Stimulated activated CD8-positive, alpha-beta memory T cell treated with anti-CD3 and anti-CD28 coated beads, Interleukin-12 subunit alpha, Interleukin-12 subunit beta, amount 100 ng/mL, for 1 hour (primary cell): ENCODE data around the gene GNG13.

Experiments used
- DNase-seq: peaks from one replicate; pipeline ENCODE4 v3.0.0-alpha.2; 2020; ENCODE audit warnings: low read depth

The GNG13 gene

DNA sequence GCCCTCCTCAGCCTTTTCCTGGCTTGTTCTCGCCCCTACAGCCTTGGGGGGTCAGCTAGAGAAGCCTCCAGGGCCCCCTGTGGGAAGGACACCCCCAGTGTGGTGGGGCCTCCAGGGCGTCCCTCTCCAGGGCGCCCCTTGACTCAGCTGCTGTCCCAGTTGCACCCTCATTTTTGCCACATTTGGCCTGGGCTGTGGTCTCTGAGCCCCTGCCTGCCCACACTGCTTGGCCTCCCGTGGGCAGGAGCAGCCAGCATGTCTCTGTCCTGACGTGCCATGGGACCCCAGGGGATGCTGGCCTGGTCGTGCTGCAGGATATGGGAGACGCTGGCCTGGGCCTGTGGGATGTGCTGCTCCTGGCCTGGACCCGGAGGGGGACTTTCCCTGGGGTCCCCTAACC lies 7.1 kb downstream of the GNG13 start:
- DNase-seq: no peak

DNA sequence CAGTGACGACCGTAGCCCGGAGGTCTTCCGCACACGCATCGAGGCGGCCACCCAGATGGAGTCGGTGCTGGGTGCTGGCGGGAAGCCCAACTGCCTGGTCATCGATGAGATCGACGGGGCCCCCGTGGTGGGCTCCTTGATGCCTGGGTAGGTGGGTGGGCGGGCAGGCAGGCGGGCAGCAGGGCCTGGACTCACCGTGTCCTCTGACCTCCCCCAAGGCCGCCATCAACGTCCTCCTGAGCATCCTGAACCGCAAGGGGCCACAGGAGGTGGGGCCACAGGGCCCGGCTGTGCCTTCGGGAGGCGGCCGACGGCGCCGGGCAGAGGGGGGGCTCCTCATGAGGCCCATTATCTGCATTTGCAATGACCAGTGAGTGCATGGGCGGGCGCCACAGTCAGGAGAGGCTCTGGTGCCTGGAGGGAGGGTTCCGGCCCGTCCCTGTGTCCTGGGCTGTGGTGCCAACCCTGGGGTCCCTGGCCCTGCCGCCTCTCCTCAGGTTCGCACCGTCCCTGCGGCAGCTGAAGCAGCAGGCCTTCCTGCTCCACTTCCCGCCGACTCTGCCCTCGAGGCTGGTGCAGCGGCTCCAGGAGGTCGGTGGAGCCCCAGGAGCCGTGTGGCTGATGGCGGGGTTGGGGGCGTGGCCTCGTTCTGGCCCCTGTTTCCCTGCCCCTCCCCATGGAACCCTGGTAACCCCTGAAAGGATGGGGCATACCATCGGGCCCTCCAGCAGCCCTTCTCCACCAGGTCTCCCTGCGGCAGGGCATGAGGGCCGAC lies 8.1 kb downstream of the GNG13 start:
- no peak for DNase-seq

DNA sequence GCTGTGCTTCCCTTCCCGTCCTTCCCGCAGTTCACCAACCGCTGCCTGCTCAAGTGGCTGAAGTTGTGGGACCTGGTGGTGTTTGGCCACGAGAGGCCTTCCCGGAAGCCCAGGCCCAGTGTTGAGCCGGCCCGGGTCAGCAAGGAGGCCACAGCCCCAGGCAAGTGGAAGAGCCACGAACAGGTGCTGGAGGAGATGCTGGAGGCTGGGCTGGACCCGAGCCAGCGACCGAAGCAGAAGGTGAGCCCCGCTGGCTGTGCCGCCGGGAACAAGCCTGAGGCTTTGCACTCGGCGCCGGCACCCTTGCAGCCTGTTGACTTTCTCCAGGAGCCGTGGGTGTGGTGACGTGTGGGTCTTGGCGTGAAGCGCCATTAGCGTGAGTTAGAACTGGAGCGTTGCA lies 9.4 kb downstream of the GNG13 start:
- DNase-seq: no peak

DNA sequence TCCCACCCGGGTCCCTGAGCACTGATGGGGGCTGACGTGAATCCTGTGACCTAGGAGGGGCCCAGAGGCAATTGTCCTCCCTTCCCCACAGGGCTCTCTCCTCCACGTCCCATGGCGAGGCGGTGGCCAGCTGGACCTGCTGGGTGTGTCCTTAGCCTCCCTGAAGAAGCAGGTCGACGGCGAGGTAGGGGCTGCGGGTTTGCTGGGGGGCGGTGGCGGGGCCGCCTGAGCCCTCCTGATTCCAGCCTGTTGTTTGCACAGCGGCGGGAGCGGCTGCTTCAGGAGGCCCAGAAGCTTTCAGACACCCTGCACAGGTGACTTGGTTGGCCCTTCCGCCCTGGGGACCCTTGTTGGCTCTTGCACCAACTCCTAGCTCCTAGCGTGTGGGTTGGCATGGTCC lies 10.4 kb downstream of the GNG13 start:
- DNase-seq: no peak

DNA sequence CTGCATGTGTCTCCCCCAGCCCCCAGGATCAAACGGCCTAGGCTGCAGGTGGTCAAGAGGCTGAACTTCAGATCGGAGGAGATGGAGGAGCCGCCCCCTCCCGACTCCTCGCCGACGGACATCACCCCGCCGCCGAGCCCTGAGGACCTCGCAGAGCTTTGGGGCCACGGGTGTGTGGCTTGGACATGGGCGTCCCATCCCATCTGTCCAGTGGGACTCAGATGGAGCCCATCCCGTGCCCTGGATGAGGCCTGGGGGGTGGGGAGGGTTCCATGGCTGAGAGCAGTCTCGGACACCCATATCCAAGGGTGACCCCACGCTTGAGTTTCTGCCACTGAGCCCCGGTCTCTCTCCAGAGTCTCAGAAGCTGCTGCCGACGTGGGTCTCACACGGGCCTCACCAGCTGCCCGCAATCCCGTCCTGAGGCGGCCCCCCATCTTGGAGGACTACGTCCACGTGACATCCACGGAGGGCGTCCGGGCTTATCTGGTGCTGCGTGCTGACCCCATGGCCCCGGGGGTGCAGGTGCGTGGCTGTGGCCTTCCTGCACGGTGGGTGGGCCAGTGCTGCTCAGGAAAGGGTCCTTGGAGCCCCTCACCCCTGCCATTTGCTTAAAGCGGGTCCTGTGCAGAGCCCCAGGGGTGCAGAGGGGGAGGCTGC lies 11.2 kb downstream of the GNG13 start:
- DNase-seq: no peak

DNA sequence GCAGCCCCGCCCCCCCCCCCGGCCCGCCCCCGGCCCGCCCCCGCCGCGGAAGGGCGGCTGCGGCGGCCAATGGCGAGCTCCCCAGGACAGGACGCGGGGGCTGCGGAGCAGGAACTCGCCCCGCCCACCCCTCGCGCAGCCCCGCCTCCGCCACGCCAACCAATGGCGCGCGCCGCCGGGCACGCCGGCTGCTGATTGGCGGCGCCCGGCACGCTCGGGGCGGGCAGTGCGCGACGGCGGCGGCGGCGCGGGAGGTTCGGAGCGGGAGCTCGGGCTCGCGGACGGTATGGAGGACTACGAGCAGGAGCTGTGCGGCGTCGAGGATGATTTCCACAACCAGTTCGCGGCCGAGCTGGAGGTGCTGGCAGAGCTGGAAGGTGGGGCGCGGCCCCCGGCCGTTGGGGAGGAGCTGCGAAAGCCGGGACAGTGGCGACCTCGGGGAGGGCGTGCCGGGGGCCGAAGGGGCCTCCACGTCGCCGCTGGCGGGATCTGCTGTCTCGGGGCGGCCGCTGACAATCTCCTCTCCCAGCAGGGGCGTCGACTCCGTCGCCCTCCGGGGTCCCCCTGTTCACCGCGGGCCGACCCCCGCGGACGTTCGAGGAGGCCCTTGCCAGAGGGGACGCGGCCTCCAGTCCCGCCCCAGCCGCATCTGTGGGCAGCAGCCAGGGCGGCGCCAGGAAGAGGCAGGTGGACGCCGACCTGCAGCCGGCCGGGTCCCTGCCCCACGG lies 12.0 kb downstream of the GNG13 start, which contains the start of gene CHTF18:
CHTF18 (plus strand) TSS at position 222 of the 728 bp plus-strand sequence; CDS start at position 287, 65 bp downstream.
- peak; percentile 81 for DNase-seq

DNA sequence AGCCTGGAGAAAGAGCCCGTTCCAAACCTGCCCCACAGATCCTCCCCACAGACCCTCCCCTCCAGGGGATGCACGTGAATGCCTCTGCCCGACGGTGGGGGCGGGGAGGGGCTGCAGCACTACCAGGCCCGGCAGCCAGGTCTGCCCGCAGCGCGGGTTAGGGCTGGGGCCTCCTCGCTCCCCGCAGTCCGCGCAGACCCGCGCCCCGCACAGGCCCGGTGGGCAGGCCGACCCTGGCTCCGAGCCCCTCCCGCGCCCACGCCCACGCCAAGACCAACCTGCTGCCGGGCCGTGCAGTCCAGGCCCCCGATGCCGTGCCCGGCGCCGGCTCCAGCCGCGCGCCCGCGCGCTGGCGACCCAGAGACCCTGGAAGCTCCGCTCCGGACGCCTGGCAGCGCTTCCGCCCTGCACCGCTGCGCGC lies 12.5 kb downstream of the GNG13 start, which contains the start of gene RPUSD1:
RPUSD1 (minus strand) TSS at position 404 of the 421 bp plus-strand sequence. CDS start 644 bp downstream, outside the sequence.
- no peak for DNase-seq

DNA sequence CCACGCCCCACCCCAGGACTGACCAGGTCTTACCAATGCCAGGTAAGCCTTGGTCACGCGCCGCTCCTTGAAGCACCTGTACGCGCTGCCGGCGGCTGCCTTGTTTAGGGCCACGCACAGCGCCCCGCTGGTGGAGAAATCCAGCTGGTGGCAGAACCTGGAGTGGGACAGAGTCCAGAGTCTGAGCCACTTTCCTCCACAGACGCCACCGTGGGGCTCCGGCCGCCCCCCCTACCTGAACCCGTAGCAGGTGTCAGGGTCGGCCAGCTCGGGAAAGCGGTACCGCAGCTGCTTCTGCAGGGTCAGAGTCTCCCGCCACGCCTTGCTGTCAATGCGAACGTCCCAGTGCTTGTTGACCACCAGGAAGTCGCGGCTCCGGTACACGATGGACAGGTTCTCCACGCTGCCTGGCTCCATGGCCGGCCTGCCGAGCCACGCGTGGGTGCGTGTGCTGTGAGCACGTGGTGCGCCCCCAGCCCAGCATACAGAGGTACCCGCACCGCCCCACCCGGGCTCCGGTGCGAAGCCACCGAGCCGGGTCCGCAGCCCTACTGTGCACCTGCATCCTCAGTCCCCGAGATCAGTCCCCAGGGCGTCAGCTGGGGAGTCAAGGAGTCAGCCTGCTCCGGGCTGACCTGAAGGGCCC lies 13.1 kb downstream of the GNG13 start:
- no peak for DNase-seq

DNA sequence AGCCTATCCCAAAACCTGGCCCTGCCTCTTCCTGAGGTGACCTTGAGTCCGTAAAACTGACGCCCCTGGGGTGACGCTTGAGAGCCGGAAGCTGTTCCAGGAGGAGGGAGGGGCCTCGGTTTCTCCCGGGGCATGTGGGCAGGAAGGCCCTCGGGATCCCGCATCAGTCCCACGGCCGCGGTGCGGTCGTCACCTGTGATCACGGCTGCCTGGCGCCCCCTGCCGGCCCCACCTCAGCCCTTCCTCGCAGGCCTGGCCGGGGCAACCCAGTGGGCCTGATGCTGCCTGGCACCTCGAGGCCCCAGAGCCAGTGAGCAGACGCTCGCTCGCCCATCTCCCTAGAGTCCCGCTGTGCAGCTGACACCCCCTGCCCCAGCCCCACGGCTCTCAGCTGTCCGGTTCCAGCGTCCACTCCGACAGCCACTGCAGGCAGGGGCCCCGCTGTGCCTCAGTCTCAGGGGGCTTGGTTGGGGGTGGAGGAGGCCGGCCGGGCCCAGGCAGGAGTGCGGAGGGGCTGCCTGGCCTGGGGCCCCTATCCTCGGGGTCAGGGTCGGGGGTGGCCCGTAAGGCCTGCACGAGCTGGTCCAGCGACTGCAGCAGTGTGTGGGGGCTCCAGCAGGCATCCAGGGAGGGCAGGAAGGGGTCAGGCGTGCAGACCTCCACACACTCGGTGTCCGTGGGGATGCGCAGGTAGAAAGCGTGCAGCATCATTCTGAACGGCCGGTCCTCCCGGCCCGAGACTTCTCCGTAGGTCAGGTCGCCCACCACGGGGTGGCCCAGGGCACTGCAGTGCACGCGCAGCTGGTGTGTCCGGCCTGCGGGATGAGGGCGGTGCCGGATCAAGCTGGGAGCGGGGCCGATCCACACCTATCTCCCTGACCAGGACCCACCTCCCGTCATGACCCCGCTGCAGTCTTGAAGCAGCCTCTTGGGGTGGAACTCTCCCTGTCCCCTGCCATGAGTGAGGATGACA lies 14.7 kb downstream of the GNG13 start:
- peak; percentile 54 for DNase-seq

DNA sequence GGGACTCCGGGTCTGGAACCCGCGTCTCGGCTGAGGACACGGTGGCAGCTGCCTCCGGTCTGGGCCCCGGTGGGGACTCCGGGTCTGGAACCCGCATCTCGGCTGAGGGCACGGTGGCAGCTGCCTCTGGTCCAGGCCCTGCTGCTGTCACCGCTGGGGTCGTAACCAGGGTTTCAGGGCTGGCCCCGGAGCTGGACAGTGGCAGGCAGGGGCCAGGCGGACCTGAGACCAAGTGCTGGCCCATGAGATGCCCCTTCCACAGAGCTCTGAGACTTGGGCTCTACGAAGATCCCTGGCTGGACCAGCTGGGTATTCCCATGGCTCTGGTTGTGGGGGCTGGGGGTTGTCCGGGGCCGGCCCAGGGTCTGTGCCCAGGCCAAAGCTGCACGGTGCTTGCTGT lies 16.1 kb downstream of the GNG13 start:
- no peak for DNase-seq

DNA sequence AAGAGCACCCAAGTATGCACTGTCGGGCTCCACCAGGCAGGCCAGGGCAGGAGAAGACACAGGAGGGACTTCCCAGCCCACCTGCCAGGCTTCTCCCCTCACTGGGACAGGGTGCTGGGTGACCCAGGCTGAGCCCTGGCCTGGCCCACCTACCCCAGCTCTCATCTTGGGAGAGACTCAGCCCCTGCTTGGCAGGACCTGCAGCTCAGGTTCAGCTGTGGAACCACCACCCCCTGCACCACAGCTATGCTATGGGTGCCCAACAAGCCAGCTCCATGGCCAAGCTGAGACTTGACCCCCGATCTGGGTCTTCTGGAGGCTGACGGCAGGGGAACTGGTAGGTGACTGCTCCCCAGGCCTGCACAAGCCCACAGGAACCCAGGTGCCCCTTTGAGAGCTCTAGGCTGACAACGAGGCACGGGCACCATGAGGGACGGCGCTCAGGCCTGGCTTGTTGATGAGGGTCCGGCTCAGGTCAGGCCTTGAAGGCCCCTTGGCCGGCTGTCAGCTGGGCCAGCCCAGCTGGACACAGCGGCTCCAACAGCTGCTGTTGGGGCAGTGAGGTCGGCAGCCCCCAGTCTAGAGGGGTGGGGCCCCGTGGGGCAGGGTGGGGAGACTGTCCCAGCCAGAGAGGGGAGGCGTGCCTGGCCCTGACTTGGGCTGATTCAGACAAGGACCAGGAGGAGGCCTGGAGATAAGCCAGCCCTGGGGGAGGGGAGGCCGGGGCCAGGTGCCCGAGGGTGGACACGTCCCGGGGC lies 17.0 kb downstream of the GNG13 start:
- no peak for DNase-seq

DNA sequence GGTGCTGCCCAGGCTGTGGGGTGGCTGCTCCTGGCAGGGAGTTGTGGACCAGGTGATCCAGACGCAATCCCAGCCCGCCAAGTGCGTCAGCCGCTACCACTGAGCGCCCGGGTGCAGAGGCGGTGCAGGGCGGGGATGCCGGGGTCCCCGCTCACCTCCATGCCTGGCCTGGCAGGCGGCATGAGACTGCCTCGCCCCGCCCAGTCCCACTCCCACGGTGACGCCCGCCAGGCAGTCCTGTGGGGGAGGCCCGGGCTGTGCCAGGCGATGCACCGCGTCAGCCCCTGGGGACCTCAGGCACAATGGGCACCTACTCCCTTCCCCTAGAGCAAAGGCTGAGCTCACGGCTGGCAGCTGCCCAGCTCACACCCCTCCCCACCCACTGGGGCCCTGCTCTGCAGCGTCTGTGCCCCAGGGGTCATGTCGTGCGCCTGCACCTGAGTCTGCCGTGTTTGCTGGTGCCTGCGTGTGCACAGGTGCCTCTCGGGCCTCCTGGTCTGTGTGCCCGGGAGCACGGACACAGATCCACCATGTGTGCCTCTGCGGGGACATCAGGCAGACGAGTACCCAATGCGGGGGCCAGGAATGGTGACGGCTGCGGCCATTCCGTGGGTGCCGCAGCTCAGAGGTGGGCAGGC lies 17.6 kb downstream of the GNG13 start:
- DNase-seq: no peak

DNA sequence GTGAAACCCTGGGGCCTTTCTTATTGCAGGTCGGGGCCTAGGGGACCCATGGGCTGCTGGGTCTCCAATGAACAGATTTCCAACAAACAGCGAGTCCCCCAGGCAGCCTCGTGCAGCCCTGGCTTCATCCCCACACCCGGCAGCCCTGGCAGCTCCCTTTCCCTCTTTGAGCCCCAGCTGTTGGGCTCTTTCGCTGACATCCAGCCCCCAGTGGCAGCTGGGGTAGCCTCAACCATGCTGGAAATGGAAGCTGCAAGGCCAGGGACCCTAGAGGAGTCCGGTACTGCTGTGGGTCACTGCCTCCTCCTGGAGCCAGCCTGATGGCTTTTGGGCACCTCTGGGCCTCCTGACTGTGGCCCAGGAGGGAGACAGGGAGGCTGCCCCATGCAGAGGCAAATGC lies 18.3 kb downstream of the GNG13 start:
- no peak for DNase-seq

DNA sequence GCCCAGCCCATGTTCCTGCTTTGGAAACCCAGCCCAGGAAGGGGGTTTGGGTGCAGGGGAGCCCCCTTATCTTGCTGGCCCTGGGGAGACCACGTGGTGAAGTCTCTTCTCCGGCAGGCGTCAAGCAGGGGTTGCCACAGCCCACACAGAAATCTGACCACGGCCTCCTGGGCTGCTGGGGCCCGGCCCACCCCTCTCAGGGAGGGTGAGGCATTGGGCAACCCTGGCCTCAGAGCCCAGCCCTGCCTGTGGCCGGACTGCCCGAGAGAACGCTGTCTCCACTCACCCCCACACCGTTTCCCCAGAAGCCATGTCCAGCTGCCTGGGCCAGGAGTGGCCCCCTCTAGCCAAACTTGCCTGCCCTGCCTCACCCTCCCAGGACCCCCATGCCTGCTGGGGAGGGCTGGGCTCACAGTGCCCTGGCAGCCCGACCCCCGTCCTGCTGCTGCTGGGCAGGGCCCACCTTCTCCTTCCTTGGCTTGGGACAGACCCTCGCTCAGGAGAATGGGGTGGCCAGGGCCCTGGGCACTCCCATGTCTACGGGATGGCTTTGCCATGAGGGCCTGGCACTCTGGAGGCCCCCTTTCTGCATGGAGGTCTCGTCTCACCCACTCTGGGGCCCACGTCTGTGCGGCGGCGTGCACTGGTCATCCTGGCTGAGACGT lies 19.1 kb downstream of the GNG13 start:
- no peak for DNase-seq

DNA sequence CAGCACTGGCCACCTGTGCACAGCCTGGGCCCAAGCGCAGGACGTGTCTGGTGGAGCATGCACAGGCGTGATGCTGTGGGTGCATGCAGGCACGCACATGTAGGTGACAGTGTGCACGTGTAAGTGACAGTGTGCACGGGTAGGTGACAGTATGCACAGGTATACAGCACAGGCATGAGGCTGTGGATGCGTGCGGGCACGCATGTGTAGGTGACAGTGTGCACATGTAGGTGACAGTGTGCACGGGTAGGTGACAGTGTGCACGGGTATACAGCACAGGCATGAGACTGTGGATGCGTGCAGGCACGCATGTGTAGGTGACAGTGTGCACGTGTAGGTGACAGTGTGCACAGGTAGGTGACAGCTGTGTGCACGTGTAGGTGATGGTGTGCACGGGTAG lies 20.2 kb downstream of the GNG13 start:
- DNase-seq: no peak

DNA sequence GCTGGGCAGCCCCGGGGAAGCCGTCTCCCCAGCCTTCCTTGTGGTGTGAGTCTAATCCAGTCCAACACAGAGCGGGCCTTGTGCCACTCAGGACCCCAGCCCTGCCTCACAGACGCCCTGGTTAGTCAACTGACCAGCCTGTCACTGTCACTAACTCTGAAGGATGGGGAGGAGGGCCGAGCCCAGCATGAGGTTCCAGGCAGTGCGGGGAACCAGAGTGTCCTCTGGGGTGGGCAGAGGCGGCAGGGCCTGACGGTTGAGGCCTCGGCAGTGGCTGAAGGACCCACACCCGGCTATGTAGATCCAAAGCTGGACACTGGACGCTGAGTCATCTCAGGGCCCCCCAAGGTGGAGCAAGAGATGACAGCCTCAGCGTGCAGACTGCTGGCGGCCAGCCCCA lies 21.0 kb downstream of the GNG13 start:
- DNase-seq: no peak

DNA sequence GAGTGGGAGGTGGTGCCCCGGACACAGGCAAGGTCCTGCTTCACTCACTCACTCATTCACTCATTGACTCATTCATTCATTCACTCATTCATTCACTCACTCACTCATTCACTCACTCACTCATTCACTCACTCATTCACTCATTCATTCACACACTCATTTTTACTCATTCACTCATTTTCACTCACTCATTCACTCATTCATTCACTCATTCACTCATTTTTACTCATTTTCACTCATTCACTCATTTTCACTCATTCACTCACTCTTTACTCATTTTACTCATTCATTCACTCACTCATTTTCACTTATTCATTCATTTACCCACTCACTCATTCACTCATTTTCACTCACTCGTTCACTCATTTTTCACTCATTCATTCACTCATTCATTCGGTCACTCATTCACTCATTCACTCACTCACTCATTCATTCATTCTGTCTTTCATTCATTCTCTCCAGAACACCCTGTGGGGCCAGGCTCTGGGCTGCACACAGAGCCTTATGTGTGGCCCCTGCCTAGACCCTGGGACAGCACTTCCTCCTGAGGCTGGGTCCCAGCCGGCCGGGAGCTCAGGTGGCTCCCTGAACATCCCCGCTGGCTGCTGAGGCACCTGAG lies 21.5 kb downstream of the GNG13 start:
- DNase-seq: no peak

DNA sequence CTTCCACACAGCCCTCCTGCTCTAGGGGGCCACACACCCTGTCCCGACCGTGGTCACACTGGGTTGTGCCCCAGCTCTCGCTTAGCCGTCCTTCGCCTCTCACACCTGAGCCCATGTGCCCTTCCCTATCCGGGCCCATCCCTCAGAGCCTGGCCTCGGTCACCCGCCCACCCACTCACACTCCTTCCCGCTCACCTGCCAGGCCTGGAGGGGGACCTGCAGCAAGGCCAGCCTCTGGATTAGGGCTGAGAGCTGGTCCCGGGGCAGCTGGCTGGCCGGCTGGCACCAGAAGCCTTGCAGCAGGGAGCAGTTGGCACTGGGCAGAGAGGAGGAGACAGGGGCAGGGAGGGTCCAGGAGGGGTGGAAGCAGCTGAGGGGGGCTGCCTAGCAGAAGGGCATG lies 22.1 kb downstream of the GNG13 start:
- no peak for DNase-seq

DNA sequence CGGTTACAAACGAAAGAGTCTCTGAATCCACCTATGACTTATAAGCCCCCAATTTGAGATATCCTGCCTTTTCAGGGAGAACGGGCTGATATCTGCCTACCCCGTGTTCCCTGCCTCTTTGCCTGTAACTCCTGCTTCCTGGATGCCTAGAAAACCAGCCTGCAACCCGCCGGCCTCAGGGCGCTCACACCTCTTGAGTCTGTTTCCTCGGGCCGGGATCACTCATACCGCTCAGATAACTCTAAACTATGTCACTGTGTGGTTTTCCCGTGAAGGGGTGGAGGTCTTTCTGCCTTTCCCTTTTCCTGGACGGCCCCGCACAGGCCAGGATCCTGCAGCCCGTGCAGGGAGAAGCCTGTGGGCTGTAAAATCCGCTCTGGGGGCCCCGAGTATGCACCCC lies 22.7 kb downstream of the GNG13 start:
- DNase-seq: no peak
